ENCODE measurements around the gene CDIP1.

CDIP1 gene

GRCh38 chr16:4510747-4511426 is 27.7 kb downstream of the CDIP1 start:
- no peak overlapping the region for H3K27ac ChIP-seq (ENCODE audit: low read length)
- H3K79me2 ChIP-seq (ENCODE audit: low read length): peaks cover 60% of the 10 kb centered on the region
- no peak for DNase-seq
- H3K9ac ChIP-seq (ENCODE audit: low read length): no peak overlapping the region
- TF ChIP-seq EZH2phosphoT487 (IDR thresholded peaks at IDR 0.05; ENCODE audit: low read length) (no peak), CTCF (IDR thresholded peaks at IDR 0.05; ENCODE audit: low read length) (no peak), EZH2 (optimal IDR thresholded peaks at IDR 0.05; ENCODE audit: low read depth, low read length) (no peak)
- no peak overlapping the region for H3K4me2 ChIP-seq (ENCODE audit: low read depth, low read length)
- H3K4me1 ChIP-seq (ENCODE audit: low read length): peaks cover 35% of the 10 kb centered on the region
- H3K9me2 ChIP-seq (replicated peaks; ENCODE audit: insufficient read depth, low read length): no peaks in the 10 kb centered on the region
- H3K27me3 ChIP-seq (replicated peaks; ENCODE audit: insufficient read depth, low read length): no peaks in the 10 kb centered on the region
- H3F3A ChIP-seq (ENCODE audit: insufficient read depth, low read length): peaks cover 31% of the 10 kb centered on the region
- H4K20me1 ChIP-seq (ENCODE audit: insufficient read depth, low read length): no peaks in the 10 kb centered on the region
- H2AFZ ChIP-seq (ENCODE audit: low read length): no peak overlapping the region
- H3K36me3 ChIP-seq (replicated peaks; ENCODE audit: insufficient read depth, low read length): 0 out of 2 replicates have a peak, but pooled peaks cover 4% of the 10 kb centered on the region
- no peaks in the 10 kb centered on the region for H3K9me3 ChIP-seq (replicated peaks; ENCODE audit: insufficient read depth, low read length)
- no peak overlapping the region for H3K4me3 ChIP-seq (ENCODE audit: low read length)

GRCh38 chr16:4510131-4510530 is 28.4 kb downstream of the CDIP1 start:
- Histone ChIP-seq H3K4me3 (ENCODE audit: low read length) (no peak overlapping the region), H3K27ac (ENCODE audit: low read length) (no peak overlapping the region), H3K36me3 (replicated peaks; ENCODE audit: insufficient read depth, low read length) (0 out of 2 replicates have a peak, but pooled peaks cover 4% of the 10 kb centered on the region), H3K9ac (ENCODE audit: low read length) (no peak overlapping the region), H3K4me1 (ENCODE audit: low read length) (peaks cover 41% of the 10 kb centered on the region), H3K79me2 (ENCODE audit: low read length) (peaks cover 60% of the 10 kb centered on the region), H3K9me3 (replicated peaks; ENCODE audit: insufficient read depth, low read length) (no peaks in the 10 kb centered on the region), H3K9me2 (replicated peaks; ENCODE audit: insufficient read depth, low read length) (no peaks in the 10 kb centered on the region), H2AFZ (ENCODE audit: low read length) (no peak overlapping the region), H3K27me3 (replicated peaks; ENCODE audit: insufficient read depth, low read length) (no peaks in the 10 kb centered on the region), H4K20me1 (ENCODE audit: insufficient read depth, low read length) (no peaks in the 10 kb centered on the region), H3K4me2 (ENCODE audit: low read depth, low read length) (no peak overlapping the region), H3F3A (ENCODE audit: insufficient read depth, low read length) (peaks cover 31% of the 10 kb centered on the region)
- no peak for TF ChIP-seq CTCF (IDR thresholded peaks at IDR 0.05; ENCODE audit: low read length)
- TF ChIP-seq EZH2 (optimal IDR thresholded peaks at IDR 0.05; ENCODE audit: low read depth, low read length): no peak
- no peak for TF ChIP-seq EZH2phosphoT487 (IDR thresholded peaks at IDR 0.05; ENCODE audit: low read length)
- no peak for DNase-seq

GRCh38 chr16:4509420-4509819 is 29.2 kb downstream of the CDIP1 start:
- DNase-seq: no peak
- H3K79me2 ChIP-seq (ENCODE audit: low read length): peaks cover 57% of the 10 kb centered on the region
- no peak overlapping the region for H3K27ac ChIP-seq (ENCODE audit: low read length)
- H3K4me3 ChIP-seq (ENCODE audit: low read length): no peak overlapping the region
- H3K36me3 ChIP-seq (replicated peaks; ENCODE audit: insufficient read depth, low read length): 0 out of 2 replicates have a peak, but pooled peaks cover 4% of the 10 kb centered on the region
- no peaks in the 10 kb centered on the region for H3K9me2 ChIP-seq (replicated peaks; ENCODE audit: insufficient read depth, low read length)
- no peak overlapping the region for H2AFZ ChIP-seq (ENCODE audit: low read length)
- no peaks in the 10 kb centered on the region for H3K9me3 ChIP-seq (replicated peaks; ENCODE audit: insufficient read depth, low read length)
- no peaks in the 10 kb centered on the region for H3K27me3 ChIP-seq (replicated peaks; ENCODE audit: insufficient read depth, low read length)
- no peak overlapping the region for H3K9ac ChIP-seq (ENCODE audit: low read length)
- TF ChIP-seq CTCF (IDR thresholded peaks at IDR 0.05; ENCODE audit: low read length) (no peak), EZH2phosphoT487 (IDR thresholded peaks at IDR 0.05; ENCODE audit: low read length) (no peak), EZH2 (optimal IDR thresholded peaks at IDR 0.05; ENCODE audit: low read depth, low read length) (no peak)
- no peaks in the 10 kb centered on the region for H4K20me1 ChIP-seq (ENCODE audit: insufficient read depth, low read length)
- peaks cover 26% of the 10 kb centered on the region for H3F3A ChIP-seq (ENCODE audit: insufficient read depth, low read length)
- H3K4me2 ChIP-seq (ENCODE audit: low read depth, low read length): no peak overlapping the region
- peaks cover 39% of the 10 kb centered on the region for H3K4me1 ChIP-seq (ENCODE audit: low read length)

All from MM.1S (cell line).